Cortex of kidney (tissue), 1 donor: ENCODE data around the gene NAP1L5.

ENCODE experiments used
- DNase-seq: peaks from one replicate; lab custom pipeline; 2025; lab: John Stamatoyannopoulos, UW

NAP1L5 gene

GRCh38 chr4:88722276-88722780 is 24.7 kb upstream of the NAP1L5 start:
- DNase-seq, result no peak

- no peak for DNase-seq
Measured at GRCh38 chr4:88720451-88721428, 23.1 kb upstream of the NAP1L5 start.

- no peak for DNase-seq
Measured at GRCh38 chr4:88719381-88719780, 21.8 kb upstream of the NAP1L5 start.

- no peak for DNase-seq
Measured at GRCh38 chr4:88718098-88718497, 20.5 kb upstream of the NAP1L5 start.

GRCh38 chr4:88713782-88714181 is 16.2 kb upstream of the NAP1L5 start:
- DNase-seq, result no peak

- DNase-seq, result no peak
Measured at GRCh38 chr4:88709989-88710388, 12.4 kb upstream of the NAP1L5 start.

- DNase-seq, result no peak
Measured at GRCh38 chr4:88706574-88706973, 8.9 kb upstream of the NAP1L5 start.

- no peak for DNase-seq
Measured at GRCh38 chr4:88705805-88706492, 8.3 kb upstream of the NAP1L5 start.

- no peak for DNase-seq
Measured at GRCh38 chr4:88705223-88705622, 7.6 kb upstream of the NAP1L5 start.

- no peak for DNase-seq
Measured at GRCh38 chr4:88702782-88703181, 5.2 kb upstream of the NAP1L5 start.

GRCh38 chr4:88698519-88698918 is 890 bp upstream of the NAP1L5 start:
- DNase-seq, result no peak

- DNase-seq, result no peak
Measured at GRCh38 chr4:88697141-88697540, 488 bp downstream of the NAP1L5 start.

GRCh38 chr4:88696630-88697029 is 999 bp downstream of the NAP1L5 start:
- DNase-seq, result no peak

- DNase-seq, result no peak
Measured at GRCh38 chr4:88693792-88694191, 3.8 kb downstream of the NAP1L5 start.

GRCh38 chr4:88690355-88690754 is 7.3 kb downstream of the NAP1L5 start:
- no peak for DNase-seq

- DNase-seq, result no peak
Measured at GRCh38 chr4:88681209-88681608, 16.4 kb downstream of the NAP1L5 start.

GRCh38 chr4:88675543-88675942 is 22.1 kb downstream of the NAP1L5 start:
- DNase-seq, result no peak

GRCh38 chr4:88674979-88675378 is 22.6 kb downstream of the NAP1L5 start:
- no peak for DNase-seq

GRCh38 chr4:88674565-88674964 is 23.1 kb downstream of the NAP1L5 start:
- no peak for DNase-seq

- no peak for DNase-seq
Measured at GRCh38 chr4:88673886-88674285, 23.7 kb downstream of the NAP1L5 start.

GRCh38 chr4:88672987-88673386 is 24.6 kb downstream of the NAP1L5 start:
- no peak for DNase-seq

GRCh38 chr4:88661739-88662138 is 35.9 kb downstream of the NAP1L5 start:
- no peak for DNase-seq
